Measurements from ENCODE around the gene SLC25A20.
"Not testable (repeated sequence)": the region's sequence is repeated elsewhere in the genome, so short reads cannot be mapped to it uniquely, and the experiment has no call there.

SLC25A20 gene

GRCh38 chr3:48898383-48899234 lies at the start of gene SLC25A20:
TSS of gene SLC25A20 (minus strand) at chr3:48898882. CDS start at chr3:48898794, 88 bp downstream.
- DNase-seq, result peak; percentile 74

GRCh38 chr3:48945891-48946549 lies 47.3 kb upstream of the SLC25A20 start:
- no peak for DNase-seq

GRCh38 chr3:48945432-48945831 lies 46.8 kb upstream of the SLC25A20 start:
- no peak for DNase-seq

GRCh38 chr3:48938689-48939088 lies 40.0 kb upstream of the SLC25A20 start:
- no peak for DNase-seq

GRCh38 chr3:48938156-48938555 lies 39.5 kb upstream of the SLC25A20 start:
- no peak for DNase-seq

- DNase-seq, result no peak
Measured at GRCh38 chr3:48935530-48935929, 36.8 kb upstream of the SLC25A20 start.

GRCh38 chr3:48934333-48934991 lies 35.8 kb upstream of the SLC25A20 start:
- no peak for DNase-seq

GRCh38 chr3:48931944-48932580 lies 33.4 kb upstream of the SLC25A20 start:
- DNase-seq, result no peak

- DNase-seq, result no peak
Measured at GRCh38 chr3:48930590-48930989, 31.9 kb upstream of the SLC25A20 start.

- no peak for DNase-seq
Measured at GRCh38 chr3:48929358-48930035, 30.8 kb upstream of the SLC25A20 start.

- DNase-seq, result no peak
Measured at GRCh38 chr3:48928679-48929078, 30.0 kb upstream of the SLC25A20 start.

- DNase-seq, result no peak
Measured at GRCh38 chr3:48927928-48928327, 29.2 kb upstream of the SLC25A20 start.

- no peak for DNase-seq
Measured at GRCh38 chr3:48926425-48927392, 28.0 kb upstream of the SLC25A20 start.

- peak; percentile 17 for DNase-seq
Measured at GRCh38 chr3:48919215-48920138, 20.8 kb upstream of the SLC25A20 start.

GRCh38 chr3:48918388-48919214 lies 19.9 kb upstream of the SLC25A20 start, which contains the start of gene ARIH2:
TSS of gene ARIH2 (plus strand) at chr3:48918842. CDS start at chr3:48927559, 8,717 bp downstream.
- peak; percentile 84 for DNase-seq

- no peak for DNase-seq
Measured at GRCh38 chr3:48915296-48915695, 16.6 kb upstream of the SLC25A20 start.

GRCh38 chr3:48907026-48907425 lies 8.3 kb upstream of the SLC25A20 start:
- DNase-seq, result not testable (repeated sequence)

- no peak for DNase-seq
Measured at GRCh38 chr3:48899273-48899672, 591 bp upstream of the SLC25A20 start.

Data from NCI-H2029 (cell line).